CD4-positive, alpha-beta T cell treated with Interferon alpha-2 for 1 hour (primary cell): ENCODE results near the gene MACO1.

Source experiments
- DNase-seq, 2 donors: peaks; one replicate each; pipeline ENCODE4 v3.0.0-alpha.2; 2020 to 2022

The MACO1 gene

DNA sequence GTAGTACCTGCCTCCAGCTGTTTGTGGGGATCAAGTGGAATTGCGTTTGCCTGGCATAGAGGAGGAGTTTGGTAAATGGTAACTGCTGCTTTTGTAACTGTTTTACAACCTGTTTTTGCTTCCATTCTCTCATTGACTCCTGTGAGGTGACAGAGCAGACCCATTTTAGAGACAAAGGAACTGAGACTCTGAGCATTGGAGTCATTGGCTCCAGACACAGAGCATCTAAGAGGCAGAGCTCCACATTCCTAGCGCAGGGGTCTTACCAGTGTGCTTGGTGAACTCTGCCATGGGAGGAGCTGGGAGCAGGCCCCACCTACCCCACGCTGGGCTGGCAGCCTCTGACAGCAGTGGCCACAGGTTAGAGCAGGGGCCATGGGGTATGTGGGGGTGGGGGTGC is 115.1 kb downstream of the MACO1 start:
- no peak for DNase-seq

DNA sequence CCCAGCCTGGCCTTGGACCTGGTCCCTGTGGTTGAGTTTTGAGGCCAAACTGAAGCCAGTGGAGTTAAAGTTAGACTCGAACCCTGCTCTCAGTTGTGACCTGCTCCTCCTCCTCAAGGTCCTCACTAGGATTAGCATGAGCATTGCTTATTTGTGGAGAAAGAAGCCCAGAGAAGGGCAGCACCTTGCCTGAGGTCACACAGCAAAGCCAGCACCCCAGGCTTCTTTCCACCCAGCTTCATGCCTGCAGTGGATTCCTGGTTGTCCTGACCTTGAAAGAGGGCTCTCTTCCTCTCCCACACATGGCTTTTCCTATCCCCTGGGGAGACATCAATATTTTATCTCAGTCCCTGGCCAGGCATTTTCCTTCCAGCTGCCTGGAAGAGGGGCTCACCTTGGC is 115.5 kb downstream of the MACO1 start:
- DNase-seq: no peak

DNA sequence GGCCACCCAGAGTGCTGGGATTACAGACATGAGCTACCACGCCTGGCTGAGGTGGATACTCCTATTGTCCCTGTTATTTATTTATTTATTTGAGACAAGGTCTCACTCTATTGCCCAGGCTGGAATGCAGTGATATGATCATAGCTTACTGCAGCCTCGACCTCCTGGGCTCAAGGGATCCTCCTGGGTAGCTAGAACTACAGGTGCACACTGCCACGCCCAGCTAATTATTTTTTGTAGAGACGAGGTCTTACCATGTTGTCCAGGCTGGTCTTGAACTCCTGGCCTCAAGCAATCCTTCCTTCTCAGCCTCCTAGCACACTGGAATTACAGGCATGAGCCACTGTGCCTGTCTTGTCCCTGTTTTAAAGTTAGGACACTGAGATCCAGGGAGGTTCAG is 117.9 kb downstream of the MACO1 start:
- DNase-seq: no peak

DNA sequence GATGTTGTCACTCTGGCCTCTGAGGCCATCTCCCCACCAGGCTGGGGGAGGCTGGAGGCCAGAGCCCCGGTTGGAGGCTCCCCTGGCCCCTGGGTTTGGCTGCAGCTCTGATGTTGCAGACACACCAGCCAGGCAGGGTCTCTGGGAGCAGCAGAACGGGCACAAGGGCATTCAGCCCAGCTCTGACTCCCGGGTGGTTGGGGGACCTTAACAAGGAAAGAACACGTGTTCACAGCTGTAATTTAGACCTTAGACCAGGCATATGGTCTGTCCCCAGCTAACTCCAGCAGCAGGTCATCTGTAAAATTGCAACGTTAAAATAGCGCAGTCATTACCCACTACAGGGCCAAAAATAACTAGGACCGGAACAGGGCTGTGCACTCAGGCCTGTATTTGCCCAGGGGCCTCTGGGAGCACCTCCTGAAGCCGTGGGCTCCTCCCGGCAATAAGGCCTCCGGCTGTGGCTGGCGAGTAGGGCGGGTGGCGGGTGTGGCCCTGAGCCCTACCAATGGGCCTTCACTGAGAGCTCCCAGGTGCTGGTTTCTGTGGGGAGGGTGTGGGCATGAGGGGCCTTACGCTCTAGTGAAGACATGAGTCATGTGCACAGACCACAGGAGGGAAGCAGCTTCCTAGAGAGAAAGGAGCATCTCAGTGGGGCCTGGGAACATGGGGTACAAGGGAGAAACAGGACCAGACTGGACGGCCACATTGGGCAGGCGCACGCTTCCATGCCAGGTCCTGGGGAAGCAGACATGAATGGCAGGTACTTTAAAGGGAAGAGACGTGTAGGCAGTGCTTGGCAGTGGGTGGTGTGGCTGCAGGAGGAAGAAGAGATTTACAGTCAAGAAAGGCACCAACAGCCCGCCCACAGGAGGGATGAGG is 118.8 kb downstream of the MACO1 start:
- DNase-seq: peak; percentile 61 to 74
